ENCODE results near the gene MT1G. TPM values are rescaled to one million over a fixed set of nuclear protein-coding genes. Genes with fewer than 3 reads are reported as not detected.
A peak's percentile ranks its signal among the peaks of the same experiment; 100 is the strongest.

The MT1G gene
- total and polyA plus RNA-seq, 2 experiments from 2014 or later = not detected

- no peaks in the 10 kb centered on the region for H3K4me1 ChIP-seq (ENCODE audit: low read depth)
- H3K27me3 ChIP-seq = peaks cover 87% of the 10 kb centered on the region
- no peaks in the 10 kb centered on the region for H3K36me3 ChIP-seq
- DNase-seq (ENCODE audit: low read depth in 1 of 2, low spot score in 1 of 2) = peak; percentile 23 to 82
- no peak for TF ChIP-seq CTCF (IDR thresholded peaks at IDR 0.05; ENCODE audit: low read depth, low read length)
- no peak overlapping the region for H3K27ac ChIP-seq
- H3K4me3 ChIP-seq = no peak overlapping the region
- no peaks in the 10 kb centered on the region for H3K9me3 ChIP-seq (ENCODE audit: low read depth)
Observed at GRCh38 chr16:56617212-56618085, 50.4 kb downstream of the MT1G start.

Other genes starting within 250 kb of the MT1G start
- gene AMFR, start 242.5 kb downstream of the MT1G start, total RNA-seq = 152 and 157 TPM in 2 replicates
- gene AMFR, start 242.5 kb downstream of the MT1G start, polyA plus RNA-seq = 52.7 and 65.3 TPM in 2 replicates
- gene NUDT21, start 216.7 kb downstream of the MT1G start, total RNA-seq = 59.3 and 79.9 TPM in 2 replicates
- gene NUDT21, start 216.7 kb downstream of the MT1G start, polyA plus RNA-seq = 47.4 and 68.7 TPM in 2 replicates
- 32.0 and 65.5 TPM in 2 replicates for gene OGFOD1, start 216.5 kb downstream of the MT1G start, total RNA-seq
- gene OGFOD1, start 216.5 kb downstream of the MT1G start, polyA plus RNA-seq = 49.4 and 54.9 TPM in 2 replicates
- gene BBS2, start 148.0 kb downstream of the MT1G start, total RNA-seq = 31.9 and 32.8 TPM in 2 replicates
- 50.4 and 64.7 TPM in 2 replicates for gene BBS2, start 148.0 kb downstream of the MT1G start, polyA plus RNA-seq
- gene MT4, start 103.0 kb downstream of the MT1G start, total RNA-seq = not detected in 2 replicates
- not detected in 2 replicates for gene MT4, start 103.0 kb downstream of the MT1G start, polyA plus RNA-seq
- not detected in 2 replicates for gene MT3, start 78.5 kb downstream of the MT1G start, total RNA-seq
- gene MT3, start 78.5 kb downstream of the MT1G start, polyA plus RNA-seq = 1.0 TPM in 1 of 2 replicates, not detected in the other
- gene MT2A, start 59.5 kb downstream of the MT1G start, total RNA-seq = 0.28 TPM in 1 of 2 replicates, not detected in the other
- 1.6 and 2.1 TPM in 2 replicates for gene MT2A, start 59.5 kb downstream of the MT1G start, polyA plus RNA-seq
- gene MT1E, start 42.3 kb downstream of the MT1G start, total RNA-seq = 3.6 and 9.1 TPM in 2 replicates
- 4.5 and 4.7 TPM in 2 replicates for gene MT1E, start 42.3 kb downstream of the MT1G start, polyA plus RNA-seq
- not detected in 2 replicates for gene MT1M, start 35.4 kb downstream of the MT1G start, total RNA-seq
- gene MT1M, start 35.4 kb downstream of the MT1G start, polyA plus RNA-seq = not detected in 2 replicates
- gene MT1A, start 29.4 kb downstream of the MT1G start, total RNA-seq = not detected in 2 replicates
- not detected in 2 replicates for gene MT1A, start 29.4 kb downstream of the MT1G start, polyA plus RNA-seq
- not detected in 2 replicates for gene MT1B, start 16.2 kb downstream of the MT1G start, total RNA-seq
- not detected in 2 replicates for gene MT1B, start 16.2 kb downstream of the MT1G start, polyA plus RNA-seq
- not detected in 2 replicates for gene MT1F, start 10.1 kb downstream of the MT1G start, total RNA-seq
- gene MT1F, start 10.1 kb downstream of the MT1G start, polyA plus RNA-seq = not detected in 2 replicates
- gene MT1H, start 1.7 kb upstream of the MT1G start, total RNA-seq = not detected in 2 replicates
- not detected in 2 replicates for gene MT1H, start 1.7 kb upstream of the MT1G start, polyA plus RNA-seq
- 5.7 and 13.3 TPM in 2 replicates for gene MT1X, start 14.4 kb upstream of the MT1G start, total RNA-seq
- gene MT1X, start 14.4 kb upstream of the MT1G start, polyA plus RNA-seq = 9.3 and 11.1 TPM in 2 replicates
- 110 and 115 TPM in 2 replicates for gene NUP93, start 62.1 kb upstream of the MT1G start, total RNA-seq
- 127 and 157 TPM in 2 replicates for gene NUP93, start 62.1 kb upstream of the MT1G start, polyA plus RNA-seq
- gene SLC12A3, start 197.1 kb upstream of the MT1G start, total RNA-seq = not detected in 2 replicates
- gene SLC12A3, start 197.1 kb upstream of the MT1G start, polyA plus RNA-seq = not detected in 2 replicates

Measured in cardiac muscle cell (in vitro differentiated cells and primary cell).